ENCODE measurements around the gene EXOC7.

GRCh38 chr17:76063875-76064546 lies 39.6 kb downstream of the EXOC7 start:
- TF ChIP-seq EP300 (IDR thresholded peaks at IDR 0.05) (no peak), POLR2A (IDR thresholded peaks at IDR 0.05) (no peak), CTCF (IDR thresholded peaks at IDR 0.05) (no peak)
